Muscle of arm (tissue), 12 donors: ENCODE data around the gene SH2D4B. TPM values are rescaled to one million over a fixed set of nuclear protein-coding genes. Genes with fewer than 3 reads are reported as not detected.

Experiments
- DNase-seq: peaks from one replicate; pipeline ENCODE4 v3.0.0-alpha.2; 2013
- polyA plus RNA-seq, 12 donors: library from polyadenylated mRNA; unstranded; fragments of 120-200 nt; gene quantifications; one replicate each; pipeline ENCODE4 v1.2.1, GENCODE V29; 2013; ENCODE audit not compliant: insufficient read length in 12 of 12

The SH2D4B gene
- polyA plus RNA-seq, 12 donors = 0.05 to 0.23 (median 0.10) TPM; not detected in 5

GRCh38 chr10:80633383-80633860 is 95.7 kb downstream of the SH2D4B start:
- DNase-seq = no peak

DNA sequence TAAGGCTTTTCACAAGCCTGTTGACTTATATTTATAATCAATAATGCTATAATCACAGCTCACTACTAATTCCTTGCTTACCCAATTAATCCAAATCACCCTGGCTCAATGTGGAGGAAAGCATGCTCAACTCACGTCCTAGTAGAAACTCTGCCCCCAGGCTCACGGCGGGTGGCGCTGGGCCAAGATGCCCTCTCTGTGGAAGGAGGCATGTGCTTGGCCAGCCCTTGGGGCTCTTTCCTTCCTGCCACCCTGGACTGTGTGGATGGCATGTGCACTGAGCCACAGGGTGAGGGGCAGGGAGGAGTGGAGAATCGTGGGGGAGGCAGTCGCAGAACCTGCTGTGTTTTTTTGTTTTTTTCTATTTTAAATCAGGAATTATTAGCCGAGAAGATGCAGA is 96.2 kb downstream of the SH2D4B start:
- no peak for DNase-seq

- no peak for DNase-seq
These were observed 105.0 kb downstream of the SH2D4B start for GRCh38 chr10:80642661-80643060.

- DNase-seq = no peak
These were observed 108.7 kb downstream of the SH2D4B start for GRCh38 chr10:80646366-80646765.

- no peak for DNase-seq
These were observed 109.6 kb downstream of the SH2D4B start for GRCh38 chr10:80647173-80647833.

DNA sequence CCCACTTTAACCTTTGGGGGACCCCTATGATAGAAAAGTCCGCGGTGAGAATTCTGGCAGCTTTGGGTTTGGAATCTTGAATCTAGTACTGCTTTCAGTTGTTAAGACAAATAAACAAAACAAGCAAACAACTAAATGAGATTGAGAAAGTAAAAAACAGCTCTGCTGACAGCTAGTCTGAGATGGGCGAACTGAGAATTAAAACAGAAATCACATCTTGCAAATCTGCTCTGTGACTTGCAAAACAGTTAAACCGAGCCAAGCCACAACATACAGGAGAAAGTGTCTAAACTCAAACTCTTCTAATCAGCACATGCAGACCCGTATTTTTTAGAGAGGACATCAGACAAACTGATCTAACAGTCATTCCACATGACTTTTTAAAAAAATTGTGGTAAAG is 110.4 kb downstream of the SH2D4B start:
- no peak for DNase-seq

- DNase-seq = no peak
These were observed 111.5 kb downstream of the SH2D4B start for GRCh38 chr10:80649183-80649582.

GRCh38 chr10:80655898-80656297 is 118.2 kb downstream of the SH2D4B start:
- no peak for DNase-seq

DNA sequence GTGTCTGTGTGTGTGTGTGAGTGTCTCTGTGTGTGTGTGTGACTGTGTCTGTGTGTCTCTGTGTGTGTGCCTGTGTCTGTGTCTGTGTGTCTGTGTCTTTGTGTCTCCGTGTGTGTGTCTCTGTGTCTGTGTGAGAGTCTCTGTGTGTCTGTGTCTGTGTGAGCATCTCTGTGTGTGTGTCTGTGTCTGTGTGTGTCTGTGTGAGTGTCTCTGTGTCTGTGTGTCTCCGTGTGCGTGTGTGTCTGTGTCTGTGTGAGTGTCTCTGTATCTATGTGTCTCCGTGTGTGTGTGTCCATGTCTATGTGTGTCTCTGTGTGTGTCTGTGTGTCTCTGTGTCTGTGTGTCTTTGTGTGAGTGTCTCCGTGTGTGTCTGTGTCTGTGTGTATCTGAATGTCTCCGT is 120.4 kb downstream of the SH2D4B start:
- DNase-seq = no peak

- DNase-seq = no peak
These were observed 121.6 kb downstream of the SH2D4B start for GRCh38 chr10:80659289-80659688.

DNA sequence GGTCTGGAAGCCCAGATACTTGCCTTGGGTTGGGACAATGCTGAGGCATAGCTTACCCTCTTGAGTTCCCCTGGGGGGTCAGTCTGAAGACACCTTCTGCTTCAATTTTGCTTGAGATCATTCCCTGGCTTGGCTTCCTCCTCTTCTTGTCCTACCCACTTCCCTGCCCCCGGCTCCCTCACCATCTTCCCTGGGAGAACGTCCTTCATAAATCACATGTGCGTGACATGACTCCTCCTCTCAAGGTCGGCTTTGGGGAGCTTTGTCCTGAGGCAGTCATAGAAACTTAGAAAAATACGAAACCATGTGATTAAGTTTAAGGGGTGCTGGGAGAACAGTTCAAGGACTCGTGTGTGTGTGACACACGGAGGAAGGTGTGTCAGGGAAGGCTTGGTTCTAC is 122.6 kb downstream of the SH2D4B start:
- DNase-seq = no peak

DNA sequence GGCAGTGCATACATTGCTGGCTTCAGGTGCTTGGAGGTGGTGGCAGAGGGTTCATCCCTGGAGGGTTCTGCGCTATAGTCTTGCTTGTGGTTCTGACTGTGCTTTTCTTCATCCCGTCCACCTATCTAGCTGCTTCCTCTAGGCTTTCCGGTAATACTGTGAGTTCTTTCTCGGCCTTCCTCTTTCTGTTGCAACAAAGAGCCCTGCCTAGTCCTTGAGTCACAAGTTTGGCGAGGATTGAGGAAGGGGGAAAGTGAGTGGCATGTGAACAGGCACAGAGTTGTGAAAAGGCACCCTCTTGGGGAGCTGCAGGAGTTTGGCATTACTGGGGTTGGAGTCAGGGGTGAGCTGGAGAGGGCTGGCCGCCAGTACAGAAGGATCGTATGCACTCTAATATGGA is 123.0 kb downstream of the SH2D4B start:
- DNase-seq = no peak

- DNase-seq = no peak
These were observed 123.8 kb downstream of the SH2D4B start for GRCh38 chr10:80661526-80661925.

DNA sequence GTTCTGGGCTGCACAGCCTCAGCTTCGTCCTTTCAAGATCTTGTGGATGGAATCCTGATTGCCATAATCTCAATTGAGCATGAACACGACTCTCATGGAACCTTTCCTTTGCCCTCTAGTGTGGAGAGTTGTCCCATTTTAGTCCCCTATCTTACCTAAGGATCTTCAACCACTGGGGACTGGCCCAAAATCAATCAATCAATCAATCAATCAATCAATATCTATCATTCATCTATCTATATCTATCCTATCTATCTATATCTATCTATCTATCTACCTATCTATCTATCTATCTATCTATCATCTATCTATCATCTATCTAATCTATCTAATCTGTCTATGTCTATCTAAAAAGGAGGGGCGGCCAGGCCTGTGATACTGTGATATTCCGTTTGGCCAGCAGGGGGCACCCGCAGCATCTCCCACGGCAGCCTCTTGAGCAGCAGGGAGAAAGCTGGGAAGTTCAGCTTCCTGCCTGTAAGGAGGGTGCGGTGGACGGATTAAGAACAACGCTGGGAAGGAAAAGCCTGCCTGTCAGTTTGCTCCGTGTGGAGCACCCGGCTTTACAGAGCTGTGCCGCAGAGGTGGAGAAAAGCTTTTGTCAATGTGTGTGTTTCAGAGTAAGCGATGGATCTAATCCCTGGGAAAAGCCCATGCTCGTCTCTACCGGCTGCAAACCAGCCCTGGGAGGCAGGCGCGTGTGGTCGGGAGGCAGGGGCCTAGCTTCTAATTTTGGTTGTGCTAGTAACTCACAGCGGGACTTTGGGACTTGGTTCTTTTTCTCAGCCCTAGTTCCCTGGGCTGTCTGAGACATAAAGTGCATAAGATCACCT is 124.9 kb downstream of the SH2D4B start:
- peak; percentile 84 for DNase-seq

DNA sequence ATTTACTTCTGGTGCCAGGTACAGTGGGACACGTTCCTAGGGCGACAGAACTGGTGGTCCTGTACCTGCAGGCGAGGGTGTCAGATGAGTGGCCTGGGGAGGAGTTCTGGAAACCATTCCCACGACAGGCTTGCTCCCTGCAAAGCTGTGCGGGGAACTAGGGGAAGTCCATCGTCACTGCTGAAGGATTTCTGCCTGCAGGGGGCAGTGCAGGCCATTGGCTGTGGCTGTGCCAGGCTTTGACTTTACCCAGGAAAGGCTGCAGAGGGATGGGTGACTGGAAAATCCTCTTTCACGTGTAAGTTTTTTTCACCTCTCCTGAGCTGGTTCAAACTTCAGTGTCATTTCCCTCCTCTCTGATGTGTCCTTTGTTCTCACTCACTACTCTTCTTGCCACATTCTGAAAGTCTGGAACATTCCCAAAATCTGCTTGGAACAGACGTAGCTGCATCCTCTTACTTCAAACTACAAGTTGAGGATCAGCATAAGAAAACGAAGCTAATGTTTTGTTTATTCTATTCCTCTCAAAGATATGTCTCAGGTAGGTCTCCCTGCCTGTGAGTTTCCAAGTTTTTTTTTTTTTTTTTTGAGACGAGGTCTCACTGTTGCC is 126.5 kb downstream of the SH2D4B start:
- DNase-seq = peak; percentile 45

- no peak for DNase-seq
These were observed 131.8 kb downstream of the SH2D4B start for GRCh38 chr10:80669485-80669884.

- no peak for DNase-seq
These were observed 133.1 kb downstream of the SH2D4B start for GRCh38 chr10:80670774-80671173.

- DNase-seq = no peak
These were observed 134.1 kb downstream of the SH2D4B start for GRCh38 chr10:80671847-80672246.

DNA sequence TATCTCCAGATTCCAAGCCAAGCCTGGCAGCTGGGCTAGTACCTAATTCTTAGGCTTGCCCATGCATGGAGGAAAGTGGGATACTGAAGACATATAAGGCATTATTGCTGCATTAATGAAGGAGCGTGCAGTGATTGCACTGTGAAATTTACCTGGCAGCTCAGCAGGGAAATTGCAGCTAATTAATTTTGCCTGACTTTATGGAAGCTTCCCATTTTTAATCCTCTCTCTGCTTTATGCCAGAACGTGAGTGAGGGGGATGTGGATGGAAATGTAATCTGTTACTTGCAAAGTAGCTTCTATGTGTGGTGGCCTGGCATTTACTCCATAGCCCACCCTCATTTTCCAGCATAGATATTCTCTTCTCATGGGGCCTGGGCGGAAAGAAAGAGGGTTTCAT is 134.9 kb downstream of the SH2D4B start:
- DNase-seq = no peak

GRCh38 chr10:80674809-80675208 is 137.1 kb downstream of the SH2D4B start:
- DNase-seq = no peak

DNA sequence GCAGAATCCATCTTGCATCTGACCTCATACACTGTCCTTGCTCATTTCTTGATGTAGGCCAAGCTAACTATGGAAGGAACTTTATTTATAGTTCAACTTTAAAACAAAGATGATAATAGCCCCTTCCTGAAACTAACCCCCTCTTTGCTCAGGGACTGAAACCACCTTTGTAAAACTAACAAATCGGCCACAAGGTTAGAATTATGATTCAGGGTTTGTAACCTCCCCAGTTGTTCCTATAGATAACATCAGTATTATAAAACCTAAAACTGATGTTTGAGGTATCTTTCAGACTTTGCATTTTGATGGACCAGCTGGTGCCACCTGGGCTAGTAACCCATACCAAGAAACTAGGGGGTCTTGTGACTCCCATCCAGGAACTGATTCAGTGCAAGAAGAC is 143.4 kb downstream of the SH2D4B start:
- no peak for DNase-seq

- DNase-seq = peak; percentile 28
These were observed 146.6 kb downstream of the SH2D4B start for GRCh38 chr10:80684259-80684658.

GRCh38 chr10:80685355-80685754 is 147.7 kb downstream of the SH2D4B start:
- DNase-seq = no peak
